GM12892 (cell line): Measurements from ENCODE around the gene FEM1B.

ENCODE experiments used
- POLR2A ChIP-seq: IDR thresholded peaks from 2 replicates; pipeline ENCODE4 v1.6.1; 2011; ENCODE audit warnings: low read depth, low read length, control low read depth
- POLR2AphosphoS5 ChIP-seq: IDR thresholded peaks from 2 replicates; pipeline ENCODE4 v1.6.1; 2011; ENCODE audit warnings: low read depth, low read length, control low read depth

DNA sequence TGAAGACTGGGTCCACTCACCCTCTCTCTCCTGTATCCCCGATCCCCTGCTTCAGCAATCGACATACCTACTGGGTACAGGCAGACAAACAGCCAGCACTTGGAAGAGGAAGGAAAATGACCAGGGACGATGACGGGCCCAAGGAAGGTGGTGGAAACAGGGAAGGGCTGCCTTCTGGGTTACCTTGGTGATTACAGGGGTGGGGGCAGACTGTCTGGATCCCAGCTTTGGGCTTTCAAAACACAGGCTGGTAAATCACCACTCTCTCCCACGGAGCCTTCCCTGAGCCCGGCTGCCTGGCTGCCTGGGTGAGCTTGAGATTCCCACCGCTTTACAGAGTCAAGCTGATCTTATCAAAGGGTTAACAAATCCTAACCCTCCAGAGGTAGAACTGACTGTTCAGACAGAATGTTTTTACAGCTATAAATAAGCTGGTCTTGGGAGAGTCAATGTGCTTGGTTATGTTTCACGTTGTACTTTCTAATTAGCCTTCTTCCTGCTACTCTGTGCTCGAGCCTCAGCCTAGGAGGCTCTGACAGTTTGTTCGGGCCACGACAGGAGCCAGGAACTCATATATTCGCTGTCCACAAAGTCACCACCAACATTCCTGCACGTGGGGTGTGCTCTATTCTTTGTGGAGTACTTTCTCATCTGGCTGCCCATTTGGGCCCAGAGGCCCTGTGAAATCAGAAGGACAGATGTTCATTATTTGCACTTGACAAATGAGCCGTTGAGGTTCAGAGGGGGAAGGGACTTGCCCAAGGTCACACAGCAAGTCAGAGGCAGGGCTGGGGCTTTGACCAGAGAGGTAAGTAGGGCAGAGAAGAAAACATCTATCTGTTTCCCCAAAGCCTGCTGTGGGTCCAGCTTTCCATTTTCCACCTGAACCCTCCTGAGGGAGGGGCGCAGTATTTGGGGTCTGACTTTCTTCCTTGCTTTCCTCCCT, 63.5 kb downstream of the FEM1B start:
- TF ChIP-seq POLR2A: no peak
- TF ChIP-seq POLR2AphosphoS5: no peak
